AG04450 (cell line): Measurements from ENCODE around the gene KCNS1. TPM values are rescaled to one million over a fixed set of nuclear protein-coding genes. Genes with fewer than 3 reads are reported as not detected.
A peak's percentile ranks its signal among the peaks of the same experiment; 100 is the strongest.

ENCODE experiments used
- CTCF ChIA-PET: fragments of 300-600, 350-600 bp; formaldehyde crosslinking; extraction: SDS; loops from one replicate; lab custom pipeline; 2022; ENCODE audit warnings: antibody characterized with exemption, inconsistent platforms; lab: Charles Lee
- POLR2A ChIA-PET: fragments of 350-600 bp; formaldehyde crosslinking; extraction: SDS; loops from one replicate; lab custom pipeline; 2021; ENCODE audit warnings: antibody characterized with exemption, inconsistent platforms; lab: Yijun Ruan, JAX
- DNase-seq: peaks from one replicate; pipeline ENCODE4 v3.0.0-alpha.2; 2011; ENCODE audit warnings: low read depth, low spot score
- H3K27ac ChIP-seq: one replicate; pipeline ENCODE4 v1.5.1; 2012; ENCODE audit warnings: low read depth, low read length, control low read depth
- H3K27me3 ChIP-seq: one replicate; pipeline ENCODE4 v1.6.0; 2012; ENCODE audit warnings: low read length; ENCODE audit not compliant: control insufficient read depth, insufficient read depth
- H3K4me3 ChIP-seq: 2 replicates; pipeline ENCODE4 v1.5.1; 2011; ENCODE audit warnings: mild to moderate bottlenecking, low read depth, low read length, control low read depth
- H3K9me3 ChIP-seq: 2 replicates; pipeline ENCODE4 v1.5.1; 2012; ENCODE audit warnings: low read length; ENCODE audit not compliant: control insufficient read depth, insufficient read depth
- CTCF ChIP-seq: IDR thresholded peaks from 2 replicates; pipeline ENCODE4 v1.5.1; 2011; ENCODE audit warnings: low read depth, low read length, control low read depth, inconsistent platforms
- polyA plus RNA-seq: library from polyadenylated mRNA; depleted of rRNA; stranded (reverse); fragments of >200 nt; gene quantifications from 2 replicates; pipeline ENCODE4 v1.2.3, GENCODE V29; 2011

KCNS1 gene
- polyA plus RNA-seq, 1 experiment = 0.30 TPM

GRCh38 chr20:45058168-45058850, 42.6 kb downstream of the KCNS1 start:
- POLR2A ChIA-PET = no interaction called here
- DNase-seq = no peak
- no peak overlapping the region for H3K4me3 ChIP-seq
- H3K9me3 ChIP-seq = no peaks in the 10 kb centered on the region
- no peak for TF ChIP-seq CTCF
- no peaks in the 10 kb centered on the region for H3K27me3 ChIP-seq
- no peak overlapping the region for H3K27ac ChIP-seq
- CTCF ChIA-PET = interaction anchor here (0.6 to 1.7 kb wide), 4 partner anchors 8 to 53 kb away, joined by 3 to 8 read pairs (median 6); no protein-coding TSS in a partner anchor

GRCh38 chr20:45056473-45057173, 44.3 kb downstream of the KCNS1 start:
- CTCF ChIA-PET = interaction anchor here (0.6 to 7.4 kb wide), 6 partner anchors 14 to 234 kb away, joined by 4 to 69 read pairs (median 6); no protein-coding TSS in a partner anchor

DNA sequence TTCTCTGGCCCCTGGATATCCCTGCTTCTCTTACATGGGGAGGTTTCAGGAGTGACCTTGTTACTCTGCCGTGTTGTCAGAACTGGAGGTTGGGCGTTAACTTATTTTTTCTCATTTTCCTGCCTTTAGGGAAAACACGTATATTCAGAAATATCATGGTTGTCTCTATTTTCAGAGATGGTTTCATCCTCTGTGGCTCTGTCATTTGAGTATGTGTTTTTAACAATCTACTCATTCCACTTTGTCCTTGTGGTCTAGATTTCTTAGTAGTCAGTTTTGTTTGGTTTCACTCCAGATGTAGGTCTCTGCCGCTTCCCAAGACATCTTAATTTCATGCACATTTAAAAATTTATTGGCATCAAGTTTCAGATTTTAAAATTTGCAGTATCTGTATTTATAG, 45.9 kb downstream of the KCNS1 start:
- no peak overlapping the region for H3K4me3 ChIP-seq
- CTCF ChIA-PET = interaction anchor here (0.6 to 7.4 kb wide), 5 partner anchors 12 to 405 kb away, joined by 4 to 69 read pairs (median 6); no protein-coding TSS in a partner anchor
- H3K9me3 ChIP-seq = no peaks in the 10 kb centered on the region
- no peaks in the 10 kb centered on the region for H3K27me3 ChIP-seq
- no peak for DNase-seq
- H3K27ac ChIP-seq = no peak overlapping the region
- no peak for TF ChIP-seq CTCF
- POLR2A ChIA-PET = no interaction called here

More at GRCh38 chr20:45056473-45057173, 44.3 kb downstream of the KCNS1 start:
- Histone ChIP-seq H3K9me3 (no peaks in the 10 kb centered on the region), H3K27me3 (no peaks in the 10 kb centered on the region), H3K4me3 (no peak overlapping the region), H3K27ac (no peak overlapping the region)
- TF ChIP-seq CTCF = no peak
- POLR2A ChIA-PET = no interaction called here
- DNase-seq = no peak

- DNase-seq = no peak
- TF ChIP-seq CTCF = no peak
- POLR2A ChIA-PET = no interaction called here
- CTCF ChIA-PET = interaction anchor here (1.8 to 7.4 kb wide), 4 partner anchors 11 to 237 kb away, joined by 6 to 69 read pairs (median 22); no protein-coding TSS in a partner anchor
- Histone ChIP-seq H3K4me3 (no peak overlapping the region), H3K27ac (peak overlapping the region; percentile 11), H3K27me3 (no peaks in the 10 kb centered on the region), H3K9me3 (no peaks in the 10 kb centered on the region)
These were observed 47.2 kb downstream of the KCNS1 start for GRCh38 chr20:45053430-45054351.
